ENCODE data around the gene RAB3B. TPM values are rescaled to one million over a fixed set of nuclear protein-coding genes. Genes with fewer than 3 reads are reported as not detected.
"Not testable (repeated sequence)": the region's sequence is repeated elsewhere in the genome, so short reads cannot be mapped to it uniquely, and the experiment has no call there.

Gene RAB3B
- total RNA-seq, 1 donor from 2014 or later = 2.4 TPM

- peaks cover 57% of the 10 kb centered on the region for H3K27me3 Mint-ChIP-seq (ENCODE audit: low read depth)
- no peak for DNase-seq (ENCODE audit: low read depth, low spot score)
- no peak overlapping the region for H3K4me3 Mint-ChIP-seq
- no peaks in the 10 kb centered on the region for H3K36me3 Mint-ChIP-seq (ENCODE audit: low read depth)
- peaks cover 2% of the 10 kb centered on the region for H3K9me3 Mint-ChIP-seq
- H3K4me1 Mint-ChIP-seq = peaks cover 11% of the 10 kb centered on the region
- TF ChIP-seq CTCF (conservative IDR thresholded peaks at IDR 0.05) = no peak
- H3K27ac Mint-ChIP-seq (ENCODE audit: unreplicated experiment) = no peak overlapping the region
Observed at GRCh38 chr1:51902456-51902855, 88.0 kb downstream of the RAB3B start.

GRCh38 chr1:51901151-51901550 lies 89.3 kb downstream of the RAB3B start:
- H3K27me3 Mint-ChIP-seq (ENCODE audit: low read depth) = peaks cover 56% of the 10 kb centered on the region

GRCh38 chr1:51899022-51899421 lies 91.5 kb downstream of the RAB3B start:
- Mint-ChIP-seq H3K9me3 (peaks cover 2% of the 10 kb centered on the region), H3K27ac (ENCODE audit: unreplicated experiment) (no peak overlapping the region), H3K4me1 (peaks cover 11% of the 10 kb centered on the region), H3K4me3 (no peak overlapping the region), H3K36me3 (ENCODE audit: low read depth) (no peaks in the 10 kb centered on the region), H3K27me3 (ENCODE audit: low read depth) (peaks cover 60% of the 10 kb centered on the region)
- TF ChIP-seq CTCF (conservative IDR thresholded peaks at IDR 0.05) = no peak
- DNase-seq (ENCODE audit: low read depth, low spot score) = no peak

More at GRCh38 chr1:51901151-51901550, 89.3 kb downstream of the RAB3B start:
- DNase-seq (ENCODE audit: low read depth, low spot score) = no peak
- peaks cover 2% of the 10 kb centered on the region for H3K9me3 Mint-ChIP-seq
- no peak for TF ChIP-seq CTCF (conservative IDR thresholded peaks at IDR 0.05)
- H3K27ac Mint-ChIP-seq (ENCODE audit: unreplicated experiment) = no peak overlapping the region
- no peaks in the 10 kb centered on the region for H3K36me3 Mint-ChIP-seq (ENCODE audit: low read depth)
- H3K4me3 Mint-ChIP-seq = no peak overlapping the region
- peaks cover 11% of the 10 kb centered on the region for H3K4me1 Mint-ChIP-seq

- TF ChIP-seq CTCF (conservative IDR thresholded peaks at IDR 0.05) = no peak
- no peak for DNase-seq (ENCODE audit: low read depth, low spot score)
- no peak overlapping the region for H3K27ac Mint-ChIP-seq (ENCODE audit: unreplicated experiment)
- no peak overlapping the region for H3K4me3 Mint-ChIP-seq
- H3K9me3 Mint-ChIP-seq = peaks cover 2% of the 10 kb centered on the region
- H3K36me3 Mint-ChIP-seq (ENCODE audit: low read depth) = no peaks in the 10 kb centered on the region
- H3K27me3 Mint-ChIP-seq (ENCODE audit: low read depth) = peaks cover 61% of the 10 kb centered on the region
- peaks cover 11% of the 10 kb centered on the region for H3K4me1 Mint-ChIP-seq
Observed at GRCh38 chr1:51898090-51898734, 92.3 kb downstream of the RAB3B start.

GRCh38 chr1:51897699-51898031 lies 92.8 kb downstream of the RAB3B start:
- peaks cover 2% of the 10 kb centered on the region for H3K9me3 Mint-ChIP-seq
- no peak for DNase-seq (ENCODE audit: low read depth, low spot score)
- H3K4me1 Mint-ChIP-seq = peaks cover 11% of the 10 kb centered on the region
- H3K27me3 Mint-ChIP-seq (ENCODE audit: low read depth) = peaks cover 61% of the 10 kb centered on the region
- no peak overlapping the region for H3K4me3 Mint-ChIP-seq
- H3K27ac Mint-ChIP-seq (ENCODE audit: unreplicated experiment) = no peak overlapping the region
- TF ChIP-seq CTCF (conservative IDR thresholded peaks at IDR 0.05) = no peak
- no peaks in the 10 kb centered on the region for H3K36me3 Mint-ChIP-seq (ENCODE audit: low read depth)

- not testable (repeated sequence) for H3K4me1 Mint-ChIP-seq; DNase-seq (ENCODE audit: low read depth, low spot score); H3K9me3 Mint-ChIP-seq; H3K36me3 Mint-ChIP-seq (ENCODE audit: low read depth); H3K4me3 Mint-ChIP-seq; H3K27ac Mint-ChIP-seq (ENCODE audit: unreplicated experiment)
- peaks cover 85% of the 10 kb centered on the region for H3K27me3 Mint-ChIP-seq (ENCODE audit: low read depth)
Observed at GRCh38 chr1:51894748-51895147, 95.8 kb downstream of the RAB3B start.
